GM19238 (cell line): ENCODE data around the gene RNASE3.
"Not testable (repeated sequence)": the region's sequence is repeated elsewhere in the genome, so short reads cannot be mapped to it uniquely, and the experiment has no call there.

Experiments used
- DNase-seq: peaks from one replicate; pipeline ENCODE4 v3.0.0; 2011; ENCODE audit warnings: low spot score; ENCODE audit not compliant: insufficient read length

The RNASE3 gene

GRCh38 chr14:20910822-20911221, 19.6 kb downstream of the RNASE3 start:
- DNase-seq, result not testable (repeated sequence)

GRCh38 chr14:20919038-20919756, 28.0 kb downstream of the RNASE3 start:
- not testable (repeated sequence) for DNase-seq

GRCh38 chr14:20923766-20924297, 32.6 kb downstream of the RNASE3 start:
- not testable (repeated sequence) for DNase-seq

- no peak for DNase-seq
Observed at GRCh38 chr14:20934148-20934762, 43.1 kb downstream of the RNASE3 start.

GRCh38 chr14:20935303-20935984, 44.3 kb downstream of the RNASE3 start:
- no peak for DNase-seq
